T-helper 1 cell treated with Interleukin-12 subunit alpha and Interleukin-12 subunit beta and Interleukin-4 antibody, amounts not matched to agents 30 ng/mL and 1 ng/mL, for 36 hours (primary cell): Measurements from ENCODE around the gene BCR. TPM values are rescaled to one million over a fixed set of nuclear protein-coding genes. Genes with fewer than 3 reads are reported as not detected.
"Not testable (repeated sequence)": the region's sequence is repeated elsewhere in the genome, so short reads cannot be mapped to it uniquely, and the experiment has no call there.

Source experiments
- intact Hi-C: fragments of 100-400 bp; cut with micrococcal nuclease; formaldehyde crosslinking; loops from one replicate; pipeline ENCODE4 v1.15.1; 2024
- total RNA-seq: library from RNA; stranded (reverse); gene quantifications from 2 replicates; pipeline ENCODE4 v1.2.3, GENCODE V29; 2022

Gene BCR
- 67.7 and 74.1 TPM in 2 replicates for total RNA-seq

DNA sequence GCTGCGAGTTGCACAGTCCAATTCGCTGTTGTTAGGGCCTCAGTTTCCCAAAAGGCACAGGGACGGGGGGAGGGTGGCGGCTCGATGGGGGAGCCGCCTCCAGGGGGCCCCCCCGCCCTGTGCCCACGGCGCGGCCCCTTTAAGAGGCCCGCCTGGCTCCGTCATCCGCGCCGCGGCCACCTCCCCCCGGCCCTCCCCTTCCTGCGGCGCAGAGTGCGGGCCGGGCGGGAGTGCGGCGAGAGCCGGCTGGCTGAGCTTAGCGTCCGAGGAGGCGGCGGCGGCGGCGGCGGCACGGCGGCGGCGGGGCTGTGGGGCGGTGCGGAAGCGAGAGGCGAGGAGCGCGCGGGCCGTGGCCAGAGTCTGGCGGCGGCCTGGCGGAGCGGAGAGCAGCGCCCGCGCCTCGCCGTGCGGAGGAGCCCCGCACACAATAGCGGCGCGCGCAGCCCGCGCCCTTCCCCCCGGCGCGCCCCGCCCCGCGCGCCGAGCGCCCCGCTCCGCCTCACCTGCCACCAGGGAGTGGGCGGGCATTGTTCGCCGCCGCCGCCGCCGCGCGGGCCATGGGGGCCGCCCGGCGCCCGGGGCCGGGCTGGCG, at the start of gene BCR:
Gene BCR, plus strand, starts transcription at position 209 of the 592 bp plus-strand sequence. CDS start 452 bp downstream, outside the sequence.
- intact Hi-C loops = loop anchor here (1.0 to 2.0 kb wide), 2 partner anchors 36 to 714 kb away; partner anchors contain the start of genes MIF and RAB36

DNA sequence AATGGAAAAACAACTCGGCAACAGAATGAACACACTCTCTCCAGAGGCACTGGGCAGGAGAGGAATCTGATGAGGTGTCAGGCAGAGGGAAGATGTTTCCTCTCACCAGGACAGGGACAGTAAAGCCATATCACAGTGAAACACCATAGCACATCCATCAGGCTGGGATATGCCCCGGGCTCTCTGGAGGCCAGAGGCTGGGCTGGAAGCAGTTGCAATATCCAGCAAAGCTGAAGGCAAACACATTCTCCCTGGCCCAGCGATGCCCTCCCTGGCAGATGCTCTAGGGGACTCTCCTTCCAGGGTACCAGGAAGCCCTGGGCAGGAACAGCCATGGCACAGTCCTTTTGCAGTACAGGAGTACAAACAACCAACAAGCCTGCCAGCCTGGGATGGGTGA, 49.6 kb upstream of the BCR start:
- intact Hi-C loops = no loop called here

DNA sequence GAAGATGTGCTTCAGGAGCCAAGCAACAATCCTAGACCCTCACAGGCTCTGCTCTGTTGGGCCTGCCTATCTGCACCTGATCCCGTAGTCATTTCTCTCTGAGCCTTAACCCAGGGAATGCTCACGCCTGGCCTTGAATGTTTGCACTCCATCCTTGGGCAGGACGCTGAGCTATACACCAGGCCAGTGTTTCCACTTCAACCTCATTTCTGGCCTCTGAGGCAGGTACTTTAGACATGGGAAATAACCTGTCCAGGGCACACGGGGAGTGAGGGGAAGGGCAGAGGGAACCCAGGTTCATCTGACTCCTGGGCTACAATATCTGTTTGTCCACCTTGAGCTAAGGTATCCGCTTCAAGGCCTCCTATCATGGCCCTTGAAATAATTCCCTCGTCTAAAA, 48.4 kb upstream of the BCR start:
- intact Hi-C loops = no loop called here

DNA sequence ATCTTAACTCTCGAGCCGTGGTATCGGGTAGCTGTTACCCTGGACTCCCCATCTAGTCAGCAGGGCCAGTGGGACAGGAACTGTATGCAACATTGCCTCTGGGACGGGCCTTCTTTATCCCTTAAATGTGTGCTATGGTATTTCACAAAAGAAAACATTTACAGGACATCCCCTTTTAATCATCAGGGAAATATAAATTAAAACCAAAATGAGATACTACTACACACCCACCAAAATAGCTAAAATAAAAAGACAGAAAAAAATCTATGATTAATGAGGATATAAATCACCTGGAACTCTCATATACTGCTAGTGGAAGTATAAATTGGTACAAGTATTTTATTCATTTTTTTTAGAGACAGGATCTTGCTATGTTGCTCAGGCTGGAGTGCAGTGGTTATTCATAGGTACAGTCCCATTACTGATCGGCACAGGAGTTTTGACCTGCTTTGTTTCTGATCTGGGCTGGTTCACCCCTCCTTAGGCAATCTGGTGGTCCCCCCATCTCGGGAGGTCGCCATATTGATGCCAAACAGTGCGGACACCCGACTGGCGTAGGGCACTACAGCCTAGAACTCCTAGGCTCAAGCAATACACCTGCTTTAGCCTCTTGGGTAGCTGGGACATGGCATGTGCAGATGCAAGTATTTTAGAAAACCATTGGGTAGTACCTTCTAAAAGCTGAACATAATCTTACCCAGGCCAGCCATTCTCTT, 47.8 kb upstream of the BCR start:
- intact Hi-C loops = no loop called here

DNA sequence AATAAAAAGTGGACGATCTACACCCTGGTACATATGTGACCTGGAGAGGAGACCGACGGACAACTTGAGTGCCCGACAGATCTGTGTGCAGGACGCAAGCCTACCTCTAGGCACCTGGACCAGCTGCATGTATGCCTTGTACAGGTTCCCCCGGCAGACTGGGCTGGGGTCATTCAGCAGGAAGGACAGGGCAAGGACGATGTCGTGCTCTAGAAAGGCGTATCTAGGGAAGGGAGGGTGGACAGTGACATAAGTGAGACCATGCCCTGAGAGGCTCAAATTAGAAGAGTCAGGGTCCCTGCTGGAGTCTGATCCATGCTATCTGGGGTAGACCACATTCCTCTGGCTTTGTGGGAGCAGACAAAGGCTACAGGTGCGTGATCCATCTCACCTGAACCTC, 46.4 kb upstream of the BCR start:
- intact Hi-C loops = no loop called here

DNA sequence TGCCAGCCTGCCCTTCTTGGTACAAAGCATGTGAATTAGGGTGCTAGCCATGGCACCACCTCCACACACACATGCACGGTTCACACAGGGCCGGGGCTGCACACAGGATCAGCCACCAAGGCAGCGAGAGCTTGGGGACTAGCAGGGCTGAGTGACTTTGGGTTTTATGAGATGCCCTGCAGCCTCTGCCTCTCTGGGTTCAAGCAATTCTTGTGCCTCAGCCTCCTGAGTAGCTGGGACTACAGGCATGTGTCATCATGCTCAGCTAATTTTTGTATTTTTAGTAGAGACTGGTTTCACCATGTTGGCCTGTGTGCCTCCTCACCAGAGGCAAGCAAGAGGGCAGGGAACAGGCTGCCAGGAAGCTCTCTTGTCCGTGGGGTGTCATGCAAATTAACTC, 43.3 kb upstream of the BCR start:
- intact Hi-C loops = not testable (repeated sequence)

DNA sequence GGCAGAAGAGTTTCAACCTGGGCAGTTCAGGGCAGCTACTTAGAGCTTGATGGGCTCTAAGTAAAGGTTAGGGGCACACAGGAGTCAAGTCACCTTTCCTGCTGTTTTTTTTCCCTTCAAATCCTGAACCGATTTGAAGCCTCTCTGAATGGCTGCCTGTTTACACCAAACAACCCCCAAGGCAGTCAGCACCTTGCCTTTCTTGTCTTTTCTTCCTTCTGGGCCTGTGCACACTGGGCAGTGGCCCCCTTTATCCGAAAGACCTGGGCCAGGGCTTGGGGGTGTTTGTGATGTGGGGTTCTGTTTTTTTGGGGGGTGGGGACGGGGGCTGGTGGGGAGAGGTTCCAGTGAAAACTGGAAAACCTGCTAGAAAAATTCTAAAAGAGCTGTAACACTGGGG, 42.8 kb upstream of the BCR start:
- intact Hi-C loops = no loop called here

DNA sequence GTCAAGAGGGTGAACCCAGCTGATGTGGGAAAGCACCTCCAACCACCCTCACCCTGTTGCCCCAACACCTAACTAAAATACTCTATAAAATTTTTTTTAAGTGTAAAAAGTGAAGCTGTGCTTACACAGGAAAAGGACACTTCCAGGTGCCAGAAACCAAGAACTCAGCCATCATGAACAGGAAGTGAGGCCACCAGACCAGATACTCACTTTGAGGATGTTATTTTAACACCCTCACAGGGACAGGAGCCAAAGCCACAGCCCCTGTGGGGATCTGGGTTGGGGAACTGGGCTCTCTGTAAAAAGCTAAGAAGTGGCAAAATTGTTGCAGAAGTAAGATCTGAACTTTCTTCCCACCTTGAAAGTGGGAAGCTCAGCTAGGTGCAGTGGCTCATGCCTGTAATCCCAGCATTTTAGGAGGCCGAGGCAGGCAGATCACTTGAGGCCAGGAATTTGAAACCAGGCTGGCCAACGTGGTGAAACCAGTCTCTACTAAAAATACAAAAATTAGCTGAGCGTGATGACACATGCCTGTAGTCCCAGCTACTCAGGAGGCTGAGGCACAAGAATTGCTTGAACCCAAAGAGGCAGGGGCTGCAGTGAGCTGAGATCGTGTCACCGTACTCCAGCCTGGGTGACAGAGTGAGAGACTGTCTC, 42.3 kb upstream of the BCR start:
- intact Hi-C loops = no loop called here

DNA sequence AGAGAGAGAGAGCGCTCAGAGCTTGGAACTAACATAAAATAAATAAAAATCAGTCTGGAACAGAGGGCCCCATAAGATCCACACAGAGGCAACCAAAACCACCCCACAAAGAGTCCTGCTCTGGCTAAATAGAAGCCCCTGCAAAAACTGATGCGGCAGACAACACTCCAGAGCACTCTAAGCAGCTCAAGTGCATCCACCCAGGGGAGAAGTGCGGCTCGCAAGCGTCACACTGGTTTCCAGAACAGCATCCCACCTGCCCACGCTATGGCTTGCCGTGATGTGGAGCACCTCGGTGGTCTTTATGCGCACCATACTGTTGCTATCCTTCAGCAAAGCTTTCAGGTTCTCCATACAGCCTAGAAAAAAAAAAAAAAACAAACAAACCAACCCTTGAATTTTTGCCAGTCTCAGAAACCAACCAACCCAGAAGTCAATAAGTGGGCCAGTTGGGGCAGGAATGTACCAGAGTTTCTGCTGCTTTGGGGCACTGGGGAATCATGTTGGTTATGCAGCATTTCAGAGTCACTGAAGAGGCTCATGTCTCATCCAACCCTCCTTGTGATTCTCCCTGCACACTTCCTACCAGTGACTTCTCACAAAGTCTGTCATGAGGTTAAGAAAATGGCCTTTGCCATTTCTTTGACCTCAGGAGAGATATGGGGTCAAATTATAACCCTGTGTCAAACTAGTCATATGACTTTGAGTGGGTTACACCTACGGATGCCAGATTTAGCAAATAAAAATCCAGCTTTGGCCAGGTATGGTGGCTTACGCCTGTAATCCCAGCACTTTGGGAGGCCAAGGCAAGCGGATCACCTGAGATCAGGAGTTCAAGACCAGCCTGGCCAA, 41.5 kb upstream of the BCR start:
- intact Hi-C loops = no loop called here

DNA sequence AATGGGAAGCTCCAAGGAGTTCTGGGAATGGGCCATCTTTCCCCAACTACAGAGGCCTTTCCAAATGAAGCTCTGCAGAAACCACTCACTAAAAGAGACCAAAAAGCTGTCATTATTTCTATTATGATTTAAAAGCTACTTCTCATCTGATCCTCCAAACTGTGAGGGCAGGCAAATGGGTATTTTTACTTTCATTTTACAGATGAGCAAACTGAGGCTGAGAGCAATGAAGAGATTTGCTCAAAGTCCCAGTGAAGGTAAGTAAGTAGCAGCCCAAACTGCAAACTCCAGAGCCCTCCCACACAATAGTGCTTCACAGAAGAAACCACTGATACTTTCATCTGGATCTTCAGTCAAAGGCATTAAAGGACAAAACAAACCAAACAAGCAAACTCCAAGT, 39.9 kb upstream of the BCR start:
- intact Hi-C loops = loop anchor here (5.0 to 10.0 kb wide), 4 partner anchors 128 to 1273 kb away; partner anchors contain the start of genes MAPK1 and SLC2A11

DNA sequence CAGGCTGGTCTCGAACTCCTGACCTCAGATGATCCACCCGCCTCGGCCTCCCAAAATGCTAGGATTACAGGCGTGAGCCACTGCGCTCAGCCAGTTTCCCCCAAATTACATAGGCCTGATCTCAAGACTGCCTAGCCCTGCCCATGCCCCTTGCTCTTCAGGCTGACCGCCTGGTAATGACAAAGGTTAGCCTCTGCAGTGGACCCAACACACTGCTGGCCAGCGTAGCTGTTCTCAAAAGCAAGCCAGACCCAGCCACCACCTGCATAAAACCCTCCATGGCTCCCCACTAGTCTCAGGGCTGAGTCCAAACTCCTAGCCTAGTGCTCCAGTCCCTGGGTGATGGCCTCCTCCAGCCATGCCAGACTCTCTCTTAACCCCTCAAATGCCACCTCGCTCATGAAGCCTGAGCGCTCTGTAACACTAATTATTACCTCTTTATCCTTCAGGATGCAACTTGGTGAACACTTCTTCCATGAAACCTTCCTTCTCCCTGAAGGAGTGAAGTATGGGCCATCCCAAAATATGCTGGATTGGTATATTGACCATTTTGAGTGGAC, 37.7 kb upstream of the BCR start:
- intact Hi-C loops = loop anchor here (1.0 to 10.0 kb wide), 7 partner anchors 23 to 1275 kb away; partner anchors contain the start of genes MAPK1 and SLC2A11

DNA sequence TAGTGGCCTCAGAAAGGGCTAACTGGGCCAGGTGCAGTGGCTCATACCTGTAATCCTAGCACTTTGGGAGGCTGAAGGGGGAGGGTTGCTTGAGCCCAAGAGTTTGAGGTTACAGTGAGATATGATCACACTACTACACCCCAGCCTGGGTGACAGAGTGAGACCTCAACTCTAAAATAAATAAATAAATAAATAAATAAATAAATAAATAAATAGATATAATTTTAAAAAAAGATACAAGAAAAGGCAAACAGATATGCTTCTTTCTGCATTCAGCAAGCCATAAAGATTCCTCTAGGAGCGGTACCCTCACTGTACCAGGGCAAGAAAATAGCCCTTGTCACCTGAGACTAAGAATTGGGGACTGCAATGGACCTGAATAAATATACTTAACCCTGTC, 37.2 kb upstream of the BCR start:
- intact Hi-C loops = loop anchor here (2.0 to 10.0 kb wide), 5 partner anchors 131 to 1276 kb away; partner anchors contain the start of genes MAPK1 and SLC2A11

DNA sequence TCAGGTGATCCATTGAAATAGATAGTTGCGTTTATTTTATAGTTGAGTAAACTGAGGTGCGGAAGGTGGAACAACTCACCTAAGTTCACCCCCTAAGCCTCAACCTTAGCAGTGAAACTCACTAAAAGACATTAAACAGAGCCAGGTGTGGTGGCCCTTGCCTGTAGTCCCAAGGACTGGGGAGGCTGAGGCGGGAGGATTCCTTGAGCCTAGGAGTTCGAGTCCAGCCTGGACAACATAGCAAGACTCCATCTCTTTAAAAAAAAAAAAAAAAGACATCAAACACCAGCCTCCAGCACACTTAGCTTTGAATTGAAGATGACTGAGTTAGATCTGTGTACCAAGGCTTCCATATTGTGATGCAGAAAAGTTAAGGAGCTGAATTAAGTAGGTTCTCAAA, 35.9 kb upstream of the BCR start:
- intact Hi-C loops = loop anchor here (2.0 to 10.0 kb wide), 6 partner anchors 36 to 1277 kb away; partner anchors contain the start of genes BCR, GNAZ, MAPK1 and SLC2A11

DNA sequence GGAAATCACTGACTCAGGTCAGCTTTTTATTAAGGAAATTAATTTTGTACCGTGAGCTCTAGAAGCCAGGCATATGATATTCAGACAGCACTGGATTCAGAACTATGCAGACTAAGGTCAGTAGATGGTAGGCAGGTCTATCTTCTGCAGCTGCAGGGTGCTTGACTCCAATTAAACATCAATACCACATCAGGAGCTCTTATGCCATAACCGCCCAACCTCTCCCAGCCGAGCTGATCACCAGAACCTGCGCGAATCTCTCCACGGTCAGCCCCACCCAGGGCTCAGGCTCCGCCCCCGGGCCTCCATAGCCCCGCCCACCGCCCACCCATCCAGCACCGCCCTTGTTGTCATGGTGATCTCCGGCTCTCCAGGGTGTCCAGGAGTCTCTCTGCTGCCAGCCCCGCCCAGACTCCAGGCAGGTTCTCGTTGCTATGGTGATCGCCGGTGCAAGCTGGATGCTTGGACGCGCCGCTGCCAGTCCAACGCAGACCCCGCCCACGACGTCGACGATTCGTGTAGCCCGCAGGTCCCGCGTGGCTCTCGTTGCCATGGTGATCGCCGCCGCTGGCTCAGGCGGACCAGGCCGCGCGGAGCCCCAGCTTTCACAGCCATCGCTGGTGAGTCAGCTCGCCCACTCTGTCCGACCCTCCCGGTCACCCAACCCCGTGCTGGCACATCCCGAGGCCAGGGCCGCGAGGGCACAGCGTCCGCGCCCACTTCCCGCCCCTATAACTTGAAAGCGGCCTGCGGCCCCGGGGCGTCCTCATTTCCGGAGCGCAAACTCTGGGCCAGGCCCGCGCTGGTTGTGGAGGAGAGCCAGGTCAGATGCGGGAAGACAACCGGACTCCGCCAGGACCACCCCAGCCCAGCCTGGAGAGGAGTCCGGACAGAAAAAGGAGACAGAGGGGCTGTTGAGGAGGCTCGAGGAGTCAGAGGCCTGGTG, 35.1 kb upstream of the BCR start, which contains the start of gene RAB36:
Gene RAB36, plus strand, starts transcription at position 546 of the 946 bp plus-strand sequence. CDS start 1,140 bp downstream, outside the sequence.
- intact Hi-C loops = loop anchor here (2.0 to 10.0 kb wide), 6 partner anchors 36 to 1278 kb away; partner anchors contain the start of genes BCR, GNAZ, MAPK1 and SLC2A11

DNA sequence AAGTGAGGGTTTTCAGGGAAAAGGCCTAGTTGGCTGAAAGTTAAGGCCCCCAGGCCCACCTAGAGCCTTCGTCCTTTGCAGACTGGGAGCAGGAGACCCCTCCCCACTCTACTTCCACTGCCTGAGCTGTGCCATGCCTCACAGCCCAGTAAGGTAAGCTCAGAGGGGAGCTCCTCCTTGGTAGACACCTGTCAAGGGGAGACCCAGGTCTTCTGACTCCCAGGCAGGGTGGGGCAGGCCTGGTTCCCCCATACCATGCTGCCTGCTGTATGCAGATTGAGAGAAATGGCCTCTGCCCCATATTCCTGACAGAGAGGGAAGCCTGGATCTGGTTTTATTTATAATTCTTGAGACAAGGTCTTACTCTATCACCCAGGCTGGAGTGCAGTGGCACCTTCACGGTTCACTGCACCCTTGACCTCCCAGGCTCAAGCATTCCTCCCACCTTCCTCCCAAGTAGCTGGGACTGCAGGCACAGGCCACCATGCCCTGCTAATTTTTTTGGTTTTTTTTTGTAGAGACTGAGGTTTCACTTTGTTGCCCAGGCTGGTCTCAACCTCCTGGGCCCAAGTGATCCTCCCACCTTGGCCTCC, 34.3 kb upstream of the BCR start:
- intact Hi-C loops = loop anchor here (2.0 to 10.0 kb wide), 3 partner anchors 35 to 709 kb away; partner anchors contain the start of genes BCR, GNAZ and SLC2A11

DNA sequence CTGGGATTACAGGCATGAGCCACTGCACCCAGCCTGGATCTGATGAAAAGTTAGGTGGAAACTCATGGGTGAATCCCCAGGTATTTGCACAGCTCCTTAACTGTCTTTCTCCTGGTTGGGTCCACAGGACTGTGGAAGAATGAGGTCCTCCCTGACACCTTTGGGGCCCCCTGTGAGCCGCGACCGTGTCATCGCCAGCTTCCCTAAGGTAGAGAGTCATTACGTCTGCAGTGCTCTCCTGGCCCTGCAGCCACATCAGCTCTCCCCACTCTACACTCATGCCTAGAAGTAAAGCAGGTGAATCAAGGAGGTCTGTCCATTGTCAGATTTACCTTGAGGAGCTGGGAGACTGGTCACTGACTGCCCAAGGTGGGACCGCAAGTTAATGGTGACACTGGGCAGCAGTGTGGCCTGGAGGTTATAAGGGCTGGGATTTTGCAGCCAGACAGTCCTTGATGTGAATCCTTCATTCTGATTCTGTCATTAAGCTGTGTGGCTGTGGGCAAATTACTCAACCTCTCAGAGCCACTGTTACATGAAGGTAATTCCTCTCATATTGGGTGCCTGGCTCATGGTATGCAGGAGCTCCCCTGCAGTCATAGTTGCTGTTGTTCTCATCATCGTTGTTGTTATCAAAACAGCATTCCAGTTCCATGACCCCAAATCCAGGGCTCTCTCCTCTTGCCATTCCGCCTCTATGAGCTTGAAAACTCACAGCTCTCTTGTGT, 33.7 kb upstream of the BCR start:
- intact Hi-C loops = loop anchor here (10.0 kb wide), 1 partner anchor 708 kb away; the partner anchor contains the start of gene SLC2A11

DNA sequence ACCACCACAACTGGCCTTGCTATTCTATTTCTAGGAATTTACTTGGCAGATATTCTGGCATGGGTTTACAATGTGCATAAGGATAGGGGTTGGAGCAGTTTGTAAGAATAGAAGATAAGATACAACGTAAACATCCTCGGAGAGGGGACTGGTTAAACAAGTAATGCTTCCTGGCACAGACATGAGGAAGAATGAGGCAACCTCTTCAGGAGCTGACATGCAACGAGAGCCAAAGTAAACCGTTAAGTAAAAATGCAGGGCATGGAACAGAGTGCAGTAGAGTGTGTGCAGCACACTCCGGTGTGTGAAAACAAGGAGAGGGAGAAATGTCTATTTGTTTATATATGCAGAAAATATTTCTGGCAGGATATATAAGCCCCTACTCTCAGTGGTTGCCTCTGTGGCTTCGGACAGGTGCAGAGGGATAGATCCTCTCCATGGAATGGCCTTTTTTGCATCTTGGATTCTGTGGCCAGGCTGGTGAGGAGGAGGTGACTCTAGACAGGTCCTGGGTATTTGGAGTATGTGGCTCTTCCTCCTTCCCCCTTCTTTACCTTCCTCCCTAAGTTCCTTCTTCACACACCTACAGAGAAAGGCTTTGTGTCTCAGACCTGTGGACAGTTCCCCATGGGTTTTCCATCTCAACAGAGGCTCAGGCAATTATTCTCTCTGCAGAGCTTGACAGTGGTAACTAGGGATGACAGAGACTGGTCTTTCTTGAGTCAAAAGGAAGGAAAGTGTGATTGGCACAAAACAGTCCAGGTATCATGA, 32.5 kb upstream of the BCR start:
- intact Hi-C loops = loop anchor here (10.0 kb wide), 1 partner anchor 707 kb away; the partner anchor contains the start of gene SLC2A11
